Esophagus (tissue), 2 donors: ENCODE results near the gene KIF3B. TPM values are rescaled to one million over a fixed set of nuclear protein-coding genes. Genes with fewer than 3 reads are reported as not detected.
"Not testable (repeated sequence)": the region's sequence is repeated elsewhere in the genome, so short reads cannot be mapped to it uniquely, and the experiment has no call there.

Experiments
- H3K27ac ChIP-seq, 2 donors: one replicate each; pipeline ENCODE4 v1.5.1; 2013; ENCODE audit warnings: low read depth in 2 of 2, mild to moderate bottlenecking in 2 of 2, inconsistent platforms in 1 of 2, low read length in 1 of 2, moderate library complexity in 1 of 2
- H3K27me3 ChIP-seq, 2 donors: one replicate each; pipeline ENCODE4 v1.6.1; 2013; ENCODE audit warnings: low read length in 2 of 2, control low read depth in 1 of 2, mild to moderate bottlenecking in 1 of 2; ENCODE audit not compliant: insufficient read depth in 2 of 2, control insufficient read depth in 1 of 2
- H3K36me3 ChIP-seq, 2 donors: one replicate each; pipeline ENCODE4 v1.6.1; 2013; ENCODE audit warnings: low read length in 1 of 2; ENCODE audit not compliant: control insufficient read depth in 2 of 2, insufficient read depth in 2 of 2
- H3K4me1 ChIP-seq, 2 donors: one replicate each; pipeline ENCODE4 v1.6.1; 2013; ENCODE audit warnings: low read length in 1 of 2; ENCODE audit not compliant: control insufficient read depth in 2 of 2, insufficient read depth in 2 of 2
- H3K4me3 ChIP-seq, 2 donors: one replicate each; pipeline ENCODE4 v1.5.1; 2013; ENCODE audit warnings: low read length in 2 of 2, mild to moderate bottlenecking in 2 of 2, low read depth in 1 of 2, moderate library complexity in 1 of 2
- H3K9me3 ChIP-seq, 2 donors: one replicate each; pipeline ENCODE4 v1.6.1; 2013; ENCODE audit warnings: mild to moderate bottlenecking in 2 of 2, low read depth in 1 of 2, low read length in 1 of 2, moderate library complexity in 1 of 2; ENCODE audit not compliant: control insufficient read depth in 2 of 2, insufficient read depth in 1 of 2
- WGBS, 2 donors: extraction: QIAGEN DNeasy Blood & Tissue Kit; methylation state at CpG; one replicate each; pipeline ENCODE4 v1.1.7; 2013; 5-methylcytosine and 5-hydroxymethylcytosine counted together
- polyA plus RNA-seq, 2 donors: library from polyadenylated mRNA; stranded (reverse); fragments of 200-250 nt; gene quantifications; one replicate each; pipeline ENCODE4 v1.2.3, GENCODE V29; 2013
- donor health status: healthy with polysubstance abuse.
- donor health status: Bipolar disorder and iron deficiency.

The KIF3B gene
- polyA plus RNA-seq, 2 donors: 2.6 to 4.5 TPM

DNA sequence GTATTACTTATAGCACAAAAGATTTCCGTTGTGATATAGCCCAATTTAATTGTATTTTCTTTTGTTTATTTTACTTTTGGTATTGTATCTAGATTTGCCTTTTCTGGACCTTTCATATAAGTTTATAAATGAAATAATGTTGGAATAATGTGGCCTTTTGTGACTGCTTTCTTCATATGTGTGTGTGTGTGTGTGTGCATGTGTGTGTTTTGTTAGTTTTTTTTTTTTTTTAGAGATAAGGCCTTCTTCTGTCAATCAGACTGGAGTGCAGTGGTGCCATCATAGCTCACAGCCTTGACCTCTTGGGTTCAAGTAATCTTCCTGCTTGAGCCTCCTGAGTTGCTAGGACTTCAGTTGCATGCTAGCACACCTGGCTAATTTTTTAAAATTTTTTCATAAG is 42.9 kb downstream of the KIF3B start:
- Histone ChIP-seq H3K9me3 (no peaks in the 10 kb centered on the region), H3K36me3 (peaks cover 0 to 4% of the 10 kb centered on the region in 2 donors), H3K4me1 (no peaks in the 10 kb centered on the region), H3K27ac (no peak overlapping the region), H3K4me3 (no peak overlapping the region), H3K27me3 (no peaks in the 10 kb centered on the region)
- WGBS, 2 donors: 85 to 87% methylated on average over 1 of the region's 1 CpG

GRCh38 chr20:32321390-32321789 is 43.9 kb downstream of the KIF3B start:
- Histone ChIP-seq H3K9me3 (no peaks in the 10 kb centered on the region), H3K4me1 (no peaks in the 10 kb centered on the region), H3K27ac (no peak overlapping the region), H3K27me3 (no peaks in the 10 kb centered on the region), H3K36me3 (peaks cover 0 to 4% of the 10 kb centered on the region in 2 donors), H3K4me3 (no peak overlapping the region)
- 82 to 83% methylated on average over 1 of the region's 1 CpG for WGBS, 2 donors

DNA sequence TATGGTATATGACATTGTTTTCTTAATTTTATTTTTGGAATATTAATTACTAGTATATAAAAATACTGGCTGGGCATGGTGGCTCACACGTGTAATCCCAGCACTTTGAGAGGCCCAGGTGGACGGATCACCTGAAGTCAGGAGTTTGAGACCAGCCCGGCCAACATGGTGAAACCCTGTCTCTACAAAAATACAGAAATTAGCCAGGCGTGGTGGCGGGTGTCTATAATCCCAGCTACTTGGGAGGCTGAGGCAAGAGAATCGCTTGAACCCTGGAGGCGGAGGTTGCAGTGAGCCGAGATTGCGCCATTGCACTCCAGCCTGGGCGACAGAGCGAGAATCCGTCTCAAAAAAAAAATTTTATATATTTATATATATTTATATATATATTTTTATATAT is 44.8 kb downstream of the KIF3B start:
- H3K36me3 ChIP-seq, H3K27ac ChIP-seq, H3K4me1 ChIP-seq, H3K4me3 ChIP-seq, H3K9me3 ChIP-seq, H3K27me3 ChIP-seq: not testable (repeated sequence)
- 96 to 98% methylated on average over 12 of the region's 12 CpGs for WGBS, 2 donors

- 95 to 96% methylated on average over 5 of the region's 5 CpGs for WGBS, 2 donors
- H3K27ac ChIP-seq, H3K4me1 ChIP-seq, H3K4me3 ChIP-seq, H3K9me3 ChIP-seq, H3K27me3 ChIP-seq, H3K36me3 ChIP-seq: not testable (repeated sequence)
Observed at GRCh38 chr20:32323761-32324160, 46.3 kb downstream of the KIF3B start.

DNA sequence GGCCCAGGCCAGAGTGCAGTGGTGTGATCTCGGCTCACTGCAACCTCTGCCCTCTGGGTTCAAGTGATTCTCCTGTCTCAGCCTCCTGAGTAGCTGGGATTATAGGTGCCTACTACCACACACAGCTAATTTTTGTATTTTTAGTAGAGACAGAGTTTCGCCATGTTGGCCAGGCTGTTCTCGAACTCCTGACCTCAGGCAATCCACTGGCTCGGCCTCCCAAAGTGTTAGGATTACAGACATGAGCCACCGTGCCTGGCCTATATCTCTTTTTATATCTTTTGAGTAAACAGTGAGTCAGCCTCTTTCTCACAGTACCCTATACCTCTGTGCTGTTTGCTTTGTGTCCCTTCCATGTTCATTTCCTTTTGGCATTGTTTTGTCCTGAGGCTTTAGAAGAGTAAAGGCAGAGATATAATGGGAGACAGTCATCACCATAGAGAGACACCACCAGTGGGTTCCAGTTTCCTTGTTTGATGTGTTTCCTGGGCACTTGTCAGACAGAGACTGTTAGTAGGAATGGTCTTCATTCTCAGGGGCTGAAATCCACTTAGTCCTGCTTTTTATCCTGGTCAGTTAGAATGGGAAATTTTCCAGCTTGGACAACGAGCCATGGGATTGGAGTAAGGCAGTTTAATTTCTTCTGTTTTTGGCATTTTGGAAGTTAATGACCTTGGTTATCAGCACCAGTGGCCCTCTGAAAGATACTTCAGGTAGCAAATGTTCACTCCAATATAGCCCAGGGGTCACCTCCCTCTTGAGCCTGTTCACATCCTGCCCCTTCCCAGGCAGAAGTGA is 48.5 kb downstream of the KIF3B start:
- Histone ChIP-seq H3K36me3 (peaks cover 0 to 4% of the 10 kb centered on the region in 2 donors), H3K4me3 (no peak overlapping the region), H3K27me3 (no peaks in the 10 kb centered on the region), H3K27ac (no peak overlapping the region), H3K4me1 (no peaks in the 10 kb centered on the region), H3K9me3 (no peaks in the 10 kb centered on the region)
- WGBS, 2 donors: 60 to 64% methylated on average over 6 of the region's 6 CpGs

- no peaks in the 10 kb centered on the region for H3K4me1 ChIP-seq
- no peak overlapping the region for H3K27ac ChIP-seq
- 52% methylated on average over 1 of the region's 1 CpG for WGBS, 2 donors
- H3K9me3 ChIP-seq: no peaks in the 10 kb centered on the region
- no peak overlapping the region for H3K4me3 ChIP-seq
- H3K36me3 ChIP-seq: peaks cover 0 to 4% of the 10 kb centered on the region in 2 donors
- no peaks in the 10 kb centered on the region for H3K27me3 ChIP-seq
Observed at GRCh38 chr20:32326504-32326845, 49.0 kb downstream of the KIF3B start.

- WGBS, 2 donors: 90 to 91% methylated on average over 9 of the region's 9 CpGs
- H3K36me3 ChIP-seq: peaks cover 0 to 4% of the 10 kb centered on the region in 2 donors
- no peak overlapping the region for H3K27ac ChIP-seq
Observed at GRCh38 chr20:32327087-32327681, 49.7 kb downstream of the KIF3B start.

DNA sequence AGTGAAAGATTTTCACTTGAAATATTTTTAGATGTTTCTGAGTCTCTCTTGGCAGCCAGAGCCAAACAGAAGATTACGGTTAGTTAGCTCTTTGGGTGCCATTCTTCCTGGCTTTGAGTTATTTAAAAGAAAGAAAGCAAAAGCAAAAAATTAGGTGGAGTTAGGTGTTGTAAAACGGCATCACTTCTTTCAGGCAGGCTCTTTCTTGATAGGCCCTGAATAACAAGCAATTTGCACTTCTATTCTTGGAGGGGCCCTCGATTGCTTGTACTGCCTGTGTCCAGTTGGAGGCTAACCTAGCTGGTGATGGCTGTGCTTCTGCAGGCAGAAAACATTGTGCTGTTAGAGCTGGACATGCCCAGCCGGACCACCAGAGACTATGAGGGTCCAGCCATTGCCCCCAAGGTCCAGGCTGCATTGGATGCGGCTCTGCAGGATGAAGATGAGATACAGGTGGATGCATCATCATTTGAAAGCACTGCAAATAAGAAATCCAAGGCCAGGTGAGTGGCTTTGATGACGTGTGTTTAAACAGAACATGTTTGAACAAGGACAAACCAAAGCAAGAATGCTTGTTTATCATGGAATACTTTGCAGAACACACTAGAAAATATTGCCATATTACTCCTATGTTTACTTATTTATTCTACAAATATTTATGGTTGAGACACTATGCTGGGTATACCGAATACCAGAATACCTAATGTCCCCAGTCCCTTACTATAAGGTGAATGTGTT is 52.5 kb downstream of the KIF3B start:
- Histone ChIP-seq H3K27me3 (no peaks in the 10 kb centered on the region), H3K4me1 (no peaks in the 10 kb centered on the region), H3K4me3 (no peak overlapping the region), H3K9me3 (no peaks in the 10 kb centered on the region), H3K27ac (no peak overlapping the region), H3K36me3 (peaks cover 0 to 7% of the 10 kb centered on the region in 2 donors)
- 77 to 78% methylated on average over 7 of the region's 7 CpGs for WGBS, 2 donors

More at GRCh38 chr20:32327087-32327681, 49.7 kb downstream of the KIF3B start:
- H3K4me3 ChIP-seq: no peak overlapping the region
- H3K9me3 ChIP-seq: no peaks in the 10 kb centered on the region
- no peaks in the 10 kb centered on the region for H3K4me1 ChIP-seq
- H3K27me3 ChIP-seq: no peaks in the 10 kb centered on the region

GRCh38 chr20:32330555-32330897 is 53.1 kb downstream of the KIF3B start:
- no peaks in the 10 kb centered on the region for H3K4me1 ChIP-seq
- H3K36me3 ChIP-seq: peaks cover 0 to 7% of the 10 kb centered on the region in 2 donors
- no peaks in the 10 kb centered on the region for H3K9me3 ChIP-seq
- H3K27ac ChIP-seq: no peak overlapping the region
- no peak overlapping the region for H3K4me3 ChIP-seq
- no peaks in the 10 kb centered on the region for H3K27me3 ChIP-seq
- 77 to 84% methylated on average over 1 of the region's 1 CpG for WGBS, 2 donors
